ENCODE data around the gene PRRX1. TPM values are rescaled to one million over a fixed set of nuclear protein-coding genes. Genes with fewer than 3 reads are reported as not detected.
A peak's percentile ranks its signal among the peaks of the same experiment; 100 is the strongest.

Gene PRRX1
- total RNA-seq, result not detected

DNA sequence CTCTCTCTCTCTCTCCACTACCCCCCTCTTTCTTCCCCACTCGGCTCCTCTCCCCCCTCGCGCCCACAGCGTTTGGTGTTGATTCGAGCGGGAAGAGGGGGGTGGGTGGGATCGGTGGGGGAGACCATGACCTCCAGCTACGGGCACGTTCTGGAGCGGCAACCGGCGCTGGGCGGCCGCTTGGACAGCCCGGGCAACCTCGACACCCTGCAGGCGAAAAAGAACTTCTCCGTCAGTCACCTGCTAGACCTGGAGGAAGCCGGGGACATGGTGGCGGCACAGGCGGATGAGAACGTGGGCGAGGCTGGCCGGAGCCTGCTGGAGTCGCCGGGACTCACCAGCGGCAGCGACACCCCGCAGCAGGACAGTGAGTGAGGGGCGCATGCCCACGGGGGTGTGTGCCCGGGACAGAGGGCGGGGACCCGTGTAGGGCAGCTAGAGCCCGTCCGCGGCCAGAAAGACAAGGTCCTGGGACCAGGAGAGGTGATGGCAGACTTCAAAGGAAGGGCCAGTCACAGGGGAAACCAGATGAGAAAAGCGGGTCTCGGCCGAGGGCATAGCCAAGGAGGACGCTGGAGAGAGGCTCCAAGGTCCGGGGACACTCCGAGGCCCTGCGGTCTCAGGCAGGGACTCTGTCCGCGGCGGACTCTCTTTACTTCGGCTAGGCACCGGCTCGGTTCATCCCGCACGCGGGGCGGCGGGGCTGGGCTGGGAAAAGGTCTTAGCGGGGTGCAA is at the start of gene PRRX1:
PRRX1 (plus strand) TSS at position 39 of the 735 bp plus-strand sequence; CDS start at position 127, 88 bp downstream.
- H3K4me1 Mint-ChIP-seq (ENCODE audit: low read depth), result peaks cover 41% of the 10 kb centered on the region
- DNase-seq (no peak), ATAC-seq (replicated peaks in 1 of 2) (peak; percentile 24 to 35)
- peaks cover 0 to 7% of the 10 kb centered on the region in 2 donors for H3K36me3 Mint-ChIP-seq (ENCODE audit: insufficient read depth in 2 of 2)
- peak within 1 kb of the TSS; percentile 69 to 78 for H3K4me3 Mint-ChIP-seq
- no peak within 1 kb of the TSS for H3K27ac Mint-ChIP-seq
- H3K27me3 Mint-ChIP-seq (ENCODE audit: low read depth), result peaks cover 80% of the 10 kb centered on the region
- H3K9me3 Mint-ChIP-seq, result no peaks in the 10 kb centered on the region

DNA sequence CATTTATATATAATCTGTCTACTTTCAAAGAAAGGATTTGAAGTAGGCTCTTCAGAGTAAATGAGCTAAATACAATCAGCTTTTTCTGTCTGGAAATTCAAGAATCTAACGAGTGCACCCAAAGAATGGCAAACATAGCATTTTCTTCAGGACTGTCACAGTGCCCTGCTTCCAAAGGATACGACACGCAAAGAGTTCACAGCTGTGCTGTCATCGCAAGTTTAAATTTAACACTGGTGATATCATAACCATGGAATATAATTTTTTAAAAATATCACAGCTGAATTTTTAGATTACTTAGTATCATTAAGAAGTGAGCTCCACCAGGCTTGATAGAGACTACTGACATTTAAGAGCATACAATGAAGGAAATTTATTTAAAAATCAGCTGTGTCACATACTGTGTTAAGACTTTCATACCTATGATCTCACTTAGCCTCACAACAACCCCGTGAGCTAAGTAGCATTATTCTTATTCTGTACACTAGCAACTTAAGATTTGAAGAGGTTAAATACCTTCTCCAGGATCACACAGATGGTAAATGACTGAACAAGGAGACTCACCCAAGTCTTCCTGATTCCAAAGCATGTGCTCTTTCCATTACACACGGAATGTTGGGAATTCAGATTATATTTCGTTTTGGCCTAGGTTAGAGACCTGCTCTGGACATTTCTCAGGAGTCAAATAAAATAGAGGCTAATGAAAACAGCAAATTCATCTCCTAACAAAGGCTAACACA is 46.2 kb upstream of the PRRX1 start:
- peaks cover 3 to 10% of the 10 kb centered on the region in 2 donors for H3K9me3 Mint-ChIP-seq
- peaks cover 23% of the 10 kb centered on the region for H3K27me3 Mint-ChIP-seq (ENCODE audit: low read depth)
- ATAC-seq (replicated peaks in 1 of 2), result no peak

GRCh38 chr1:170618421-170618820 is 45.5 kb upstream of the PRRX1 start:
- Mint-ChIP-seq H3K36me3 (ENCODE audit: insufficient read depth in 2 of 2) (peaks cover 0 to 2% of the 10 kb centered on the region in 2 donors), H3K27ac (no peak overlapping the region), H3K4me3 (no peak overlapping the region), H3K27me3 (ENCODE audit: low read depth) (peaks cover 23% of the 10 kb centered on the region), H3K9me3 (peaks cover 1 to 4% of the 10 kb centered on the region in 2 donors), H3K4me1 (ENCODE audit: low read depth) (peaks cover 5% of the 10 kb centered on the region)
- no peak for DNase-seq
- no peak for ATAC-seq (replicated peaks in 1 of 2)

More for the DNA sequence above, 46.2 kb upstream of the PRRX1 start:
- Mint-ChIP-seq H3K4me3 (no peak overlapping the region), H3K4me1 (ENCODE audit: low read depth) (peaks cover 5% of the 10 kb centered on the region), H3K27ac (no peak overlapping the region), H3K36me3 (ENCODE audit: insufficient read depth in 2 of 2) (peaks cover 1 to 7% of the 10 kb centered on the region in 2 donors)
- no peak for DNase-seq

DNA sequence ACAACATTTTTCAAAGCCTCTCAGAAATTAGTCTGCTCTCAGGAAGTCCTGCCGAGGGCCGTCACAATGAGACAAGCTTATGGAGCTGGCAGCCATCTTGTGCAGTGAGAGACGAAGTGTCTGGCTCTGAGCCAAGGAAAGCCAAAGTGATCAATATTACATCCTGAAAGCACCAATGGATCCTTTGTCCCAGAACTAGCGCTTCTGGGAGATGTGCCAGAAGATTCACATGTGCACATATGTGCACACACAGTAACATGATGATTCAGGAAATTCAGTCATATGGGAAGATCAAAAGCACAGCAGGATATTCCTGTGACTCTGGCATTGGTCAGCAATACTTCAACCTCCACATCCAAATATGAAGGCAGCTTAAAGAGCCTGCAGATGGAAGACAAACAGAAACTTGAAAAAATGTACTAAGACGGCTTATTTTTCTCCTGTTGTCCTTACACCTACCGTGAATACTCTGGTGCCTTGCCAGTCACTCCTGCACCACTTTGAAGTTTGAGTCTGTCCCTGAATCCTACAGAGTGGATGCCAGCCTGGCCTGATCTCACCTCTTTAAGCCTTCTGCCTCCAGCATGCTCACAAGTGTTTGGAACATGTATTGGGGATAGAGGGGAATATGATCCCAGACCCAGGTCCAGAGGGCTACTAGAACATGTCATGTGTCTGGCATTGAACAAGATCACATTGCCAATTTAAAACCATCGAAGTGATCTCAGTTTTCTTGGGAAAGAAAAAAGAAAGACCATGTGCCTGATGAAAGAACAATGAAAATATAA is 44.5 kb upstream of the PRRX1 start:
- ATAC-seq (replicated peaks in 1 of 2), result no peak

GRCh38 chr1:170620164-170620563 is 43.8 kb upstream of the PRRX1 start:
- Mint-ChIP-seq H3K36me3 (ENCODE audit: insufficient read depth in 2 of 2) (no peaks in the 10 kb centered on the region), H3K9me3 (peaks cover 0 to 1% of the 10 kb centered on the region in 2 donors), H3K4me3 (no peak overlapping the region), H3K4me1 (ENCODE audit: low read depth) (peaks cover 5% of the 10 kb centered on the region), H3K27me3 (ENCODE audit: low read depth) (peaks cover 23% of the 10 kb centered on the region), H3K27ac (no peak overlapping the region)
- no peak for DNase-seq
- no peak for ATAC-seq (replicated peaks in 1 of 2)

More for the DNA sequence above, 44.5 kb upstream of the PRRX1 start:
- no peak overlapping the region for H3K27ac Mint-ChIP-seq
- H3K4me1 Mint-ChIP-seq (ENCODE audit: low read depth), result peaks cover 5% of the 10 kb centered on the region
- no peak overlapping the region for H3K4me3 Mint-ChIP-seq
- H3K36me3 Mint-ChIP-seq (ENCODE audit: insufficient read depth in 2 of 2), result peaks cover 0 to 2% of the 10 kb centered on the region in 2 donors
- DNase-seq, result no peak
- peaks cover 23% of the 10 kb centered on the region for H3K27me3 Mint-ChIP-seq (ENCODE audit: low read depth)
- H3K9me3 Mint-ChIP-seq, result peaks cover 1 to 4% of the 10 kb centered on the region in 2 donors

DNA sequence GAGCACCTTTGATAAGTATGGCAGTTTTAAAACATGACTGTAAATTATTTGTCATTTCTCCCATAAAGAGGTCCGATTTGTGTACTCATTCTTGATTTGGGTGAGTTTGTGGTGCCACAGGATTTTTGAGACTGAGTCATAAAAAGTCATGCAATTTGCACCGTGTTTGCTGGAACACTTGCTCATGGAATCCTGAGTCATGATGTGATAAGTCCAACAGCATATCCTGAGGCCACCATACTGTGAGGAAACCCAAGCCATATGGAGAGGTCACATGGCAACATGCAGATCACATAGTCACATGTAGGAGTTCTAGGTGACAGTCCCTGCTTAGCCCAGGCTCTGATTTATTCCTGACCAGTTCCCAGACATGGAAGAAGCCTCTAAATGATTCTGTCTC is 40.8 kb upstream of the PRRX1 start:
- ATAC-seq (replicated peaks in 1 of 2), result peak in 1 of 2 donors; percentile 41
- Mint-ChIP-seq H3K4me3 (no peak overlapping the region), H3K27ac (no peak overlapping the region), H3K27me3 (ENCODE audit: low read depth) (peaks cover 14% of the 10 kb centered on the region), H3K9me3 (no peaks in the 10 kb centered on the region), H3K4me1 (ENCODE audit: low read depth) (peaks cover 5% of the 10 kb centered on the region), H3K36me3 (ENCODE audit: insufficient read depth in 2 of 2) (no peaks in the 10 kb centered on the region)
- no peak for DNase-seq

DNA sequence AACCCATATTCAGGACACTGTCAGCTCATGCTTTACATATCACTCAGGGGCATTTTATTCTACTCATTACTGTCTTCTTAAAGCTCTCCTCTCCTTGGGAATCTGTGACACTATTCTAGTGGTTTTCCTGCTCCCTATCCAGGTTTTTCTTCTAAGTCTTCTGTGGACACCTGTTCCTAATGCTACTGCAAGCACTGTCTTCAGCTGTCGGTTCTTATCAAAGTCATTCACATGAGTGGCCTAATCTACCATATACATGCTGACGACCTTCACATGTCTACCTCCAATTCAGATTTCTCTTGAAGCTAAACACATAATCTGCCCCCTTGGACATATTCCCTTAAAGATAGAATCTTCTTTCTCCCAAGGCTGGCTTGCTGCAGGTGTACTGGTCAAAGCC is 39.8 kb upstream of the PRRX1 start:
- Mint-ChIP-seq H3K4me3 (no peak overlapping the region), H3K4me1 (ENCODE audit: low read depth) (peaks cover 2% of the 10 kb centered on the region), H3K9me3 (no peaks in the 10 kb centered on the region), H3K27me3 (ENCODE audit: low read depth) (peaks cover 12% of the 10 kb centered on the region), H3K27ac (no peak overlapping the region), H3K36me3 (ENCODE audit: insufficient read depth in 2 of 2) (no peaks in the 10 kb centered on the region)
- ATAC-seq (replicated peaks in 1 of 2), result no peak
- no peak for DNase-seq

DNA sequence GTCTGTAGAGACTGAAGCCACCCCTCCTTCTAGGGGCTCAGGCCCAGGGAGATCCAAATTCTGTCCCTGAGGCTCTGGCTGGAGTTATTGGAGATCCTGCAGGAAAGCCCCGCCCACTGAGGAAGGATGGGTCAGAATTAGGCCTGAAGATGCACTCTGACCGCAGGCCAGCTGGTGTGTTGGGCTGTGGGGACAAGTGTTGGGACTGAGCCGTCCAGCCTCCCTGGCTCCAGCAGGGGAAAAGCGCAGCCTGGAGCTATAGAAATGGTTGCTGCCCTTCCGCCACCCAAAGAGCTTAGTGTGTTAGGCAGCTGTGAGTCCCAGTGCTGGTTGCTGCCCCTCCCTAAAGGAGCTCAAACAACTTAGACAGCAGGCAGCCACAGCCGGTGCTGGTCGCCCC is 33.0 kb upstream of the PRRX1 start:
- no peak for ATAC-seq (replicated peaks in 1 of 2)
- H3K36me3 Mint-ChIP-seq (ENCODE audit: insufficient read depth in 2 of 2), result no peaks in the 10 kb centered on the region

GRCh38 chr1:170634293-170634692 is 29.6 kb upstream of the PRRX1 start:
- DNase-seq (no peak), ATAC-seq (replicated peaks in 1 of 2) (no peak)
- no peak overlapping the region for H3K27ac Mint-ChIP-seq
- peaks cover 1 to 2% of the 10 kb centered on the region in 2 donors for H3K9me3 Mint-ChIP-seq
- no peak overlapping the region for H3K4me3 Mint-ChIP-seq
- H3K36me3 Mint-ChIP-seq (ENCODE audit: insufficient read depth in 2 of 2), result no peaks in the 10 kb centered on the region
- H3K27me3 Mint-ChIP-seq (ENCODE audit: low read depth), result peaks cover 6% of the 10 kb centered on the region
- no peaks in the 10 kb centered on the region for H3K4me1 Mint-ChIP-seq (ENCODE audit: low read depth)

More for the DNA sequence above, 33.0 kb upstream of the PRRX1 start:
- H3K9me3 Mint-ChIP-seq, result no peaks in the 10 kb centered on the region
- no peaks in the 10 kb centered on the region for H3K27me3 Mint-ChIP-seq (ENCODE audit: low read depth)
- no peaks in the 10 kb centered on the region for H3K4me1 Mint-ChIP-seq (ENCODE audit: low read depth)
- DNase-seq, result no peak
- no peak overlapping the region for H3K27ac Mint-ChIP-seq
- H3K4me3 Mint-ChIP-seq, result no peak overlapping the region

- H3K4me3 Mint-ChIP-seq, result no peak overlapping the region
- H3K27ac Mint-ChIP-seq, result no peak overlapping the region
- H3K4me1 Mint-ChIP-seq (ENCODE audit: low read depth), result no peaks in the 10 kb centered on the region
- H3K27me3 Mint-ChIP-seq (ENCODE audit: low read depth), result peaks cover 6% of the 10 kb centered on the region
- peaks cover 1 to 2% of the 10 kb centered on the region in 2 donors for H3K9me3 Mint-ChIP-seq
- DNase-seq (no peak), ATAC-seq (replicated peaks in 1 of 2) (no peak)
- no peaks in the 10 kb centered on the region for H3K36me3 Mint-ChIP-seq (ENCODE audit: insufficient read depth in 2 of 2)
Observed at GRCh38 chr1:170634824-170635410, 29.0 kb upstream of the PRRX1 start.

GRCh38 chr1:170640581-170640980 is 23.4 kb upstream of the PRRX1 start:
- H3K9me3 Mint-ChIP-seq, result peaks cover 1 to 2% of the 10 kb centered on the region in 2 donors
- peaks cover 6% of the 10 kb centered on the region for H3K27me3 Mint-ChIP-seq (ENCODE audit: low read depth)
- H3K4me1 Mint-ChIP-seq (ENCODE audit: low read depth), result peaks cover 5% of the 10 kb centered on the region
- H3K27ac Mint-ChIP-seq, result no peak overlapping the region
- no peaks in the 10 kb centered on the region for H3K36me3 Mint-ChIP-seq (ENCODE audit: insufficient read depth in 2 of 2)
- no peak overlapping the region for H3K4me3 Mint-ChIP-seq
- ATAC-seq (replicated peaks in 1 of 2), result no peak
- no peak for DNase-seq

GRCh38 chr1:170657275-170657853 is 6.6 kb upstream of the PRRX1 start:
- H3K36me3 Mint-ChIP-seq (ENCODE audit: insufficient read depth in 2 of 2), result no peaks in the 10 kb centered on the region
- no peak overlapping the region for H3K4me3 Mint-ChIP-seq
- H3K27me3 Mint-ChIP-seq (ENCODE audit: low read depth), result peaks cover 69% of the 10 kb centered on the region
- no peak overlapping the region for H3K27ac Mint-ChIP-seq
- peaks cover 6% of the 10 kb centered on the region for H3K4me1 Mint-ChIP-seq (ENCODE audit: low read depth)
- no peaks in the 10 kb centered on the region for H3K9me3 Mint-ChIP-seq
- ATAC-seq (replicated peaks in 1 of 2) (no peak), DNase-seq (no peak)

All from activated T-cell treated with anti-CD3 and anti-CD28 coated beads, Interleukin-2, amount 50 U/mL, for 72 hours (primary cell).